OCI-M1 (cell line): Measurements from ENCODE around the gene ATE1.
"Not testable (repeated sequence)": the region's sequence is repeated elsewhere in the genome, so short reads cannot be mapped to it uniquely, and the experiment has no call there.

Source experiments
- DNase-seq: peaks from one replicate; lab custom pipeline; 2025; lab: John Stamatoyannopoulos, UW

ATE1 gene

GRCh38 chr10:121927841-121928527 is at the start of gene ATE1:
Gene ATE1, minus strand, starts transcription at chr10:121928031. Its CDS starts 82 bp downstream, at chr10:121927949.
- peak; percentile 95 for DNase-seq

DNA sequence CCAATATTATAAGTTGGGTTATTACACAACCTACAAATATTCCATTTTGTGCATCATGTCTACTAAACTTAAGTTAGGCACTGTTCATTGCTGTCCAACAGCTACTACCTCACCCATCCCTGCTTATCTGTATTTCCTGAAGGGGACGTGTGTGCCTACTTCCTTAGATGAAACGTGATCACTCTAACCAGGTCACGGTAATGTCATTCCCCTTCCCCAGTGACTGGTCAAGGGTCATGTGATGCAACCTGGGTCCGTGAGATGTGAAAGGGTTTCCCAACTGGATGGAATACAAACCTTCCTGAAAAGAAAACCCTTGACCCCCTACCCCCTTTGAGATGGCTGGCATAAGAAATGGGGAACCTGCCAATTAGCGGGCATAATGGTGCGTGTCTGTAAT is 48.8 kb upstream of the ATE1 start:
- DNase-seq: no peak

DNA sequence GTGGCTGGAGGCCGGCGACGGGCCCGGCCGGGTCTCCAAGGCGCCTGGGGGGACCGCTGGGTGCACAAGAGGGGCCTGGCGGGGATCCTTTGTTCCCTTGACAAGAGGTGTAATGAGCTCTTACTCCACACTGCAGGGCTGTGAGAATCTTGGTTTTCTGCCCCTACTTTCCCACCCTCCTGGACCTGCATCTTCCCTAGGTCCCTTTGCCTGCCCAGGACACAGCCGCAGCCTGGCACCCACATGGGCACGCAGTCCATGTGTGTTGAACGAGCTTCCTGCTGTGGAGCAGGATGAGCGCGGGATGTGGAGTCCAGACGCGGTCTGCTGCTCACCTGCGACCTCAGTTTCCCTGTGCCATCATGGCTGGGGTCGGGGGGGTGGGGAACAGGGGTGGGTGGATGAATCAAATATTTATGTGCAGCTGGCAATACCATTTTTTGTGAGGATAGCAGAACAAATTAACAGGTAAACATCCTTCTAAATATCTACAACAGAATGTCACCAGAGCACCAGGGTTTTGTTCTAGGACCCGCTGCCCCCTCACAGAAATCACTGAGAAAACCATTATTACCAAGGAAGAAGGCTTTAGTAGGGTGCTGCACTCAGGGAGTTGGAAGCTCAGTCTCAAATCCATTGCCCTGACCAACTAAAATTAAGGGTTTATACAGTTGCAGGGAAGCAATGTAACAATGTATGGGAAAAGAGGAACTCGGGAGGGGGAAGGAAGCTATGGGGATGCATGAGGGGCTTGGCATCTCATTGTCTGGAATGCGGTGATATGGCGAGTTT is 47.7 kb upstream of the ATE1 start:
- no peak for DNase-seq

DNA sequence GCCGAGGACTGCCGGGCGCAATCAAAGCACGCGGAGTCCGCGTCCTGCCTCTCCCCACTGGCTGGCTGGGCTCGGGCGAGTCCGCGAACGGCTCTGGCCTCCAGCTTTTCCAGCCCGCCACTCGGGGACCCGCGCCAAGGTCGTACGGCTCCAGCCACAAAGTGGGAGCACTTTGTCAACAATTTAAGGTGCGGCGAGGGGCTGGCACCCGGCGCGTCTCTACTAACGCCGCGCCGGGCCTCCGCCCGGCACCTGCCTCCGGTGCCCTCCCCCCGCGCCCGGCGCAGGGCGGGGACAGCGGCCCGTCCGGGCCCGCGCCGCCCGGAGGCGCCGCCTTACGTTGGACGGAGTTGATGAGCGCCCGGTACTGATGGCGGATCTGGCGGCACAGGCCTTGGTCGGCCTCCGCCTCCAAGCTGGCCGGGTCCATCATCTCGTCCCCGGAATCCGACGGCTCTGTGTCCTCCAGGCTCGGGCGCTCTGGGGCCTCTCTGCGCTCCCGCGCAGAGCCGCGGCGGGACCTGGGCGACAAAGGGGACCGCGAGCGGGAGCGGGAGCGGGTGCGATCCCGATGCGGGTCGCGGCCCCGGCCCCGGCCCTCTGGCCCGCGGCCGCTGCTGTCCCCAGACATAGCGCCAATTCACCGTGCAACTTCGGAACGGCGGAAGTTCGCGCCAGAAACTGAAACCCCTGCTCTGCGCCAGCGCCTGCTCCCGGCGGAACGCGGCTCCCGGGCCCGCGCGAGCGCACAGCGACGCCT is 46.9 kb upstream of the ATE1 start, which contains the start of gene NSMCE4A:
TSS of gene NSMCE4A (minus strand) at position 683 of the 760 bp plus-strand sequence. CDS start at position 631, 52 bp downstream.
- peak; percentile 89 for DNase-seq

- DNase-seq: no peak
Measured at GRCh38 chr10:121974019-121974534, 46.2 kb upstream of the ATE1 start.

DNA sequence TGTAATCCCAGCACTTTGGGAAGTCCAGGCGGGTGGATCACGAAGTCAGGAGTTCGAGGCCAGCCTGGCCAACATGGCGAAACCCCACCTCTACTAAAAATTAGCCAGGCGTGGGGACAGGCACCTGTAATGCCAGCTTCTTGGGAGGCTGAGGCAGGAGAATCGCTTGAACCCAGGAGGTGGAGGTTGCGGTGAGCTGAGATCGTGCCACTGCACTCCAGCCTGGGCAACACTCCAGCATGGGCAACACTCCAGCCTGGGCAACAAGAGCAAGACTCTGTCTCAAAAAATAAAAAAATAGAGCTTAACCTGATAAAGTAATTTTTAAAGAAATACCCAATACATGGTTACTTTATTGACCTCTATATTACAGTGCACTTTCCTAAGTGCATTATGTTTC is 41.3 kb upstream of the ATE1 start:
- DNase-seq: not testable (repeated sequence)

DNA sequence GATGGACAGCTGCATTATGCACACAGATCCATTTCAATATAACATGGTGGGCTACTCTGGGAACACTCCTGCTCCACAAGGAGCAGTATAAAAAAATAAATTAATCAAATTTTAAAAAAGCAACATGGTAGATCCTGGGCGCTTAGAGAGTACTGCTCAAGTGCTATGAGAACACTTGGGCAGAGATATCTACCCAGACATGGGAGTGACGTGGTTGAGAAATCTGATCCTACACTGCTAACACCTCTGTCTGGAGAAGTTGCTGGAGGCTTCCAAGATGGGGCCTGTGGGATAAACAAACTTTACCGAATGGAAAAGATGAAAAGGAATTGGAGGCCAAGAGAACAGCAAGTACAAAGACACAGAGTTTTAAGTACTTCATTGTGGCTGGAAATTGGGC is 38.2 kb upstream of the ATE1 start:
- no peak for DNase-seq

DNA sequence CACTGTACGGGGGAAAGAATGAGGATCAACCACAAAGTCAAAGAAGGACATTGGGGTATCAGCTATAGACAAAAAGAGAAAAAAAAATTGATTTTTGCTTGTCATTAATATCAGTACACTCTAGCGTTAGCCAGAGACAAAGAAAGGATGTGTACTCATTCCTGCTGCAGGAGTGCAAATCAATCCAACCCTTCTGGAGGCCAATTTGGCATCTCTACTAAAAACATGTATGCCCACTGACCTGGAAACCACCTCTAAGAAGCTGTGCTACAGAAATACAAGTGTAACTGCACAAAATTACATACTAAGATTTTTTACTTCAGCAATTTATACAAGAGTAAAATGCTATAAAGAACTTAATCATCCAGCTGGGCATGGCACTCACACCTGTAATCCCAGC is 33.6 kb upstream of the ATE1 start:
- DNase-seq: no peak

GRCh38 chr10:121959671-121960070 is 31.8 kb upstream of the ATE1 start:
- no peak for DNase-seq

DNA sequence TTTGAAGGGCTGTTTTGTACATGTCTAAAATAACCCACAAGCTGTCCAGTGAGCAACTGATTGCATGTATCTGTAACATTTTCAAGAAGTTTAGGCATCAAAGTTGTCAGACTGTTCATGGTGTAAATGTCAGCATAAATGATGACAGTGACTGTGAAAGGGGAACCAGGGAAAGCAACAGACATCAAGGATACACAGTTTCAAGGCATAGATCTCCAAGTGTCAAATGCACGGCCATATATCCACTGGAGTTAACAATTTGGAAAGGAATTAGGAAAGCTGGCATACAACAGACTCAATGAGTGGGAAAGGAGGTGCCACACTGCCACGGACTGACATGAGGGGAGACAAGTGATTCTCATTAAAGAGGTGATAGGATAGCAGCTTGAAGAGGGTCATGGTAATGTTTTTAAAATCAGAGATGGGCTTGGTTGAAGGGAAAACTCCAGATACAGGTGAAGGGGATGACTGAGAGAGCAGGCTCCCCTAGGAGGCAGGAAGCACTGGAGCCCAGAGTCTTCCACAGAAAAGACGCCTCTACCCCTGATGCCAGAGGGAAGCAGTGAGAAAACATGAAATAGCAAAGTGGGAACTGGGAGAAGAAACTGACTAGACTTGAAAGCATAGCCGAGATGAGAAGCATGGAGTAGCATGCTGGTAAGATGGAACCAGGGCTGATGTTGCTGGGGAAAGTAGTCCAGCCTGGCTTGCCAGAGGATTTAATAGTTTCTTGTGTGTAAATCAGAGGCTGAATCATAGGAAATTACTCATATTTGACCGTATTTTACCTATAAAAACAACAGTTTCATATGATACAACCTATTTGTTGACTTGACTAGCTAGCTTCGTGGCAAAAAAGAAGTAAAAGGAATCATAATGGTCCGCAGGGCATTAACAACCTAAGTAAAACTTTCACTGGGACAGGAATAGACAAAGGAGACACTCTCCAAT is 28.6 kb upstream of the ATE1 start:
- DNase-seq: no peak

DNA sequence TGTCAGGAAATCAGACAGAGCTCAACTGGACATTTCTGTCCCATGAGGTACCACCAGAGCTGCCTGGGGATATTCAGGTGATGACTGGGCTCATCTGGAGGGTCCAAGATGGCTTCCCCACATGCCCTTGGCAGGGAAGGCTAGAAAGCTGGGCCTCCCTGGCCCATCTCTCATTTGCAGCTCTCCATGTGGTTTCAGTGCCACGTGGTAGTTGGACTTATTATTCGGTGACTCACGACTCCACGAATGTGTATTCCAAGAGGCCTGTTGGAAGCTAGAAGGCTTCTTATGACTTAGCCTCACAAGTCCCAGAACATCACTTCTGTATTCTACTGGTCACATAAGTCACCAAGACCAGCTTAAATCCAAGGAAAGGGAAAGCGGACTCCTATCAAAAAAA is 24.4 kb upstream of the ATE1 start:
- no peak for DNase-seq

DNA sequence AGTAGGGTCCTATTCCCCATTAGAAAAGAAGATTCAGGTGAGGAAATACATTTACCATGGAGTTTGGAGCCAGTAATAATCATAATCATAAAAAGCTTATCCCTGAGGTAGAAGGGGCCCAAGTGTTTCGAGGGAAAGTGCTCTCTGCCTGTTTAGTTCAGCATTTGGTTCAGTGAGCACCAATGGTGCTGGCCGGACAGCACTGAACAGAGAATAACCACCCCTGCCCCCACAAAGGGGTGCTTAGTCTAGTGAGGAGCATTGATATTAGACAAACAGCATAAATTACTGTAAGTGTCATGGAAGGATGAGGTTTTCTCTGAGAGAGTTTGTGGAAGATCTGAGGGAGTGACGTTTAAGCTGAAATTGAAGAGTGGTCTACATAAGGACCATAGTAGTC is 21.6 kb upstream of the ATE1 start:
- DNase-seq: no peak

- DNase-seq: no peak
Measured at GRCh38 chr10:121949049-121949448, 21.2 kb upstream of the ATE1 start.

GRCh38 chr10:121947343-121948330 is 19.8 kb upstream of the ATE1 start:
- no peak for DNase-seq

GRCh38 chr10:121942749-121943416 is 15.1 kb upstream of the ATE1 start:
- peak; percentile 63 for DNase-seq

DNA sequence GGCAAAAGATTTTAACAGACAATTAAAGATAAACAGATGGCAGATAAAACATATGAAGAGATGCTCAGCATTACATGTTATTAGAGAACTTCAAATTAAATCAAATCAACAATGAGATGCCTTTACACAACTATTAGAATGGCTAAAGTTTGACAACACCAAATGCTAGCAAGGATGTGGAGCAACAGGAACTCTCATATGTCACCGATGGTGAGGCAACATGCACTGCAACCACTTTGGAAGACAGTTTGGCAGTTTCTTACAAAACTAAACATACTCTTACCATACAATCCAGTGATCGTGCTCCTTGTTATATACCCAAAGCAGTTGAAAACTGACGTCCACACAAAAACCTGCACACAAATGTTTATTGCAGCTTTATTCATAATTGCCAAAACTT is 13.7 kb upstream of the ATE1 start:
- no peak for DNase-seq

DNA sequence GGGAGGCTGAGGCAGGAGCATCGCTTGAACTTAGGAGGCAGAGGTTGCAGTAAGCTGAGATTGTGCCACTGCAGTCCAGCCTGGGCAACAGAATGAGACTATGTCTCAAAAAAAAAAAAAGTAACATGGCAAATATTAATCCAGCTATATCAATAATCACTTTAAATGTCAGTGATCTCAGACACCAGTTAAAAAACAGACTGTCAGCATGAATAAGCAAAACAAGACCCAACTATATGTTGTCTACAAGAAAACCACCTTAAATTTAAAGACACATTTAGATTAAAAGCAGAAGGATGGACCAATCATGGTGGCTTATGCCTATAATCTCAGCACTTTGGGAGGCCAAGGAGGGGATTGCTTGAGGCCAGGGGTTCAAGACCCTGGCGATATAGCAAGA is 8.5 kb upstream of the ATE1 start:
- no peak for DNase-seq

GRCh38 chr10:121935702-121936101 is 7.9 kb upstream of the ATE1 start:
- DNase-seq: peak; percentile 63

DNA sequence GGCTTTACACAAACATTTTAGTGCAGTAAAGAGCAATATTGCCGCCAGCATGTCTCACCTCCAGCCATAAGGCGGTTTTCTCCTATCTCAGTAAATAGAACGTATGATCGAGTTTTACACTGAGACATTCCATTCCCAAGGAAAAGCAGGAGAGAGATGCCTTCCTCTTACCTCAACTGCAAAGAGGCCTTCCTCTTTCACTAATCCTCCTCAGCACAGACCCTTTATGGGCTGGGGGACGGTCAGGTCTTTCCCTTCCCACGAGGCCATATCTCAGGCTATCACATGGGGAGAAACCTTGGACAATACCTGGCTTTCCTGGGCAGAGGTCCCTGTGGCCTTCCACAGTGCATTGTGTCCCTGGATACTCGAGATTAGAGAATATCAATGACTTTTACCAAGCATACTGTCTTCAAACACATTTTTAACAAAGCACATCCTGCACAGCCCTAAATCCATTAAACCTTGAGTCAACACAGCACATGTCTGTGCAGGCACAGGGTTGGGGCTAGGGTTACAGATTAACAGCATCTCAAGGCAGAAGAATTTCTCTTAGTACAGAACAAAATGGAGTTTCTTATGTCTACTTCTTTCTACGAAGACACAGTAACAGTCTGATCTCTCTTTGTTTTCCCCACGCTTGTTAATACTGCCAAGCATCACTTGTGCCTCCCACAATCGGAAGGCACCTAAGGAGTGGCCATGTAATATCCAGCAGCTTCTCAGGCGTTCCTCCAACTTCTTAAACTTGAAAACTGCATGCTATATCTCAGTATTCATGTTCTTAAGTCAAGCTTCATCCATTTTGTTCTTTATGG is 2.6 kb upstream of the ATE1 start:
- DNase-seq: not testable (repeated sequence)
